Astrocyte (in vitro differentiated cells and primary cell): ENCODE results near the gene SORBS2. TPM values are rescaled to one million over a fixed set of nuclear protein-coding genes. Genes with fewer than 3 reads are reported as not detected.

ENCODE experiments used
- DNase-seq: peaks from one replicate; pipeline ENCODE4 v3.0.0-alpha.2; 2010; ENCODE audit warnings: low read depth
- FAIRE-seq: peaks from 2 replicates; lab custom pipeline; 2011; peaks lifted over from hg19 to GRCh38; lab: Jason Lieb, UNC
- H2AFZ ChIP-seq: 2 replicates; pipeline ENCODE4 v1.6.0; 2012; ENCODE audit warnings: low read depth, low read length, inconsistent platforms
- H3K27ac ChIP-seq: 2 replicates; pipeline ENCODE4 v1.5.1; 2011; ENCODE audit warnings: low read depth, low read length, inconsistent platforms
- H3K27me3 ChIP-seq: 2 replicates; pipeline ENCODE4 v1.6.0; 2011; ENCODE audit warnings: low read length, inconsistent platforms; ENCODE audit not compliant: insufficient read depth
- H3K36me3 ChIP-seq: 2 replicates; pipeline ENCODE4 v1.5.1; 2011; ENCODE audit warnings: low read length, inconsistent platforms; ENCODE audit not compliant: insufficient read depth
- H3K4me1 ChIP-seq: 2 replicates; pipeline ENCODE4 v1.5.1; 2011; ENCODE audit warnings: low read length, inconsistent platforms; ENCODE audit not compliant: insufficient read depth
- H3K4me2 ChIP-seq: 2 replicates; pipeline ENCODE4 v1.6.0; 2012; ENCODE audit warnings: low read length, inconsistent platforms
- H3K4me3 ChIP-seq: 2 replicates; pipeline ENCODE4 v1.5.1; 2011; ENCODE audit warnings: low read depth, mild to moderate bottlenecking, low read length, inconsistent platforms; ENCODE audit not compliant: insufficient read depth
- H3K79me2 ChIP-seq: 2 replicates; pipeline ENCODE4 v1.6.0; 2012; ENCODE audit warnings: mild to moderate bottlenecking, low read length, inconsistent platforms; ENCODE audit not compliant: insufficient read depth
- H3K9ac ChIP-seq: 2 replicates; pipeline ENCODE4 v1.6.0; 2012; ENCODE audit warnings: mild to moderate bottlenecking, low read length, inconsistent platforms
- H3K9me3 ChIP-seq: 2 replicates; pipeline ENCODE4 v1.5.1; 2012; ENCODE audit warnings: low read depth, mild to moderate bottlenecking, low read length, inconsistent platforms; ENCODE audit not compliant: insufficient read depth
- H4K20me1 ChIP-seq: 2 replicates; pipeline ENCODE4 v1.6.0; 2012; ENCODE audit warnings: low read length, inconsistent platforms; ENCODE audit not compliant: insufficient read depth
- H3K27ac Mint-ChIP-seq: one replicate; pipeline ENCODE4 v1.8.0; 2021; ENCODE audit warnings: mild to moderate bottlenecking, mixed read lengths; ENCODE audit not compliant: unreplicated experiment
- H3K27me3 Mint-ChIP-seq: one replicate; pipeline ENCODE4 v1.8.0; 2021; ENCODE audit warnings: low read depth, mixed read lengths; ENCODE audit not compliant: unreplicated experiment
- H3K36me3 Mint-ChIP-seq: one replicate; pipeline ENCODE4 v1.8.0; 2021; ENCODE audit warnings: low read depth, mixed read lengths; ENCODE audit not compliant: unreplicated experiment
- H3K4me1 Mint-ChIP-seq: one replicate; pipeline ENCODE4 v1.8.0; 2021; ENCODE audit warnings: low read depth, mixed read lengths; ENCODE audit not compliant: unreplicated experiment
- H3K4me3 Mint-ChIP-seq: one replicate; pipeline ENCODE4 v1.8.0; 2021; ENCODE audit warnings: mild to moderate bottlenecking, moderate library complexity, mixed read lengths; ENCODE audit not compliant: unreplicated experiment
- H3K9me3 Mint-ChIP-seq: one replicate; pipeline ENCODE4 v1.8.0; 2021; ENCODE audit warnings: mild to moderate bottlenecking, mixed read lengths; ENCODE audit not compliant: unreplicated experiment
- CTCF ChIP-seq: IDR thresholded peaks from 2 replicates; pipeline ENCODE4 v1.5.1; 2011; ENCODE audit warnings: low read depth, mild to moderate bottlenecking, inconsistent platforms, low read length, moderate library complexity; ENCODE audit not compliant: insufficient read depth
- EZH2 ChIP-seq: IDR thresholded peaks from 2 replicates; pipeline ENCODE4 v1.6.1; 2012; ENCODE audit warnings: mild to moderate bottlenecking, low read length, inconsistent platforms; ENCODE audit not compliant: insufficient read depth
- total RNA-seq: library from RNA; stranded (reverse); gene quantifications from 2 replicates; pipeline ENCODE4 v1.2.1, GENCODE V29; 2021

Gene SORBS2
- total RNA-seq, 1 donor from 2014 or later = 97.4 TPM

GRCh38 chr4:185775792-185776555, 36.0 kb downstream of the SORBS2 start:
- Mint-ChIP-seq H3K27ac (peak overlapping the region; percentile 88), H3K4me1 (peaks cover 38% of the 10 kb centered on the region), H3K27me3 (no peaks in the 10 kb centered on the region), H3K4me3 (peak overlapping the region; percentile 92), H3K9me3 (no peaks in the 10 kb centered on the region), H3K36me3 (no peaks in the 10 kb centered on the region)
- Histone ChIP-seq H3K4me1 (peaks cover 26% of the 10 kb centered on the region), H2AFZ (no peak overlapping the region), H3K4me3 (peak overlapping the region; percentile 65), H3K9ac (peak overlapping the region; percentile 89), H3K4me2 (peak overlapping the region; percentile 84), H3K79me2 (peaks cover 31% of the 10 kb centered on the region), H3K27ac (peak overlapping the region; percentile 82), H3K27me3 (no peaks in the 10 kb centered on the region), H3K36me3 (no peaks in the 10 kb centered on the region), H4K20me1 (no peaks in the 10 kb centered on the region), H3K9me3 (no peaks in the 10 kb centered on the region)
- FAIRE-seq = no peak
- no peak for DNase-seq
- TF ChIP-seq CTCF (no peak), EZH2 (no peak)

DNA sequence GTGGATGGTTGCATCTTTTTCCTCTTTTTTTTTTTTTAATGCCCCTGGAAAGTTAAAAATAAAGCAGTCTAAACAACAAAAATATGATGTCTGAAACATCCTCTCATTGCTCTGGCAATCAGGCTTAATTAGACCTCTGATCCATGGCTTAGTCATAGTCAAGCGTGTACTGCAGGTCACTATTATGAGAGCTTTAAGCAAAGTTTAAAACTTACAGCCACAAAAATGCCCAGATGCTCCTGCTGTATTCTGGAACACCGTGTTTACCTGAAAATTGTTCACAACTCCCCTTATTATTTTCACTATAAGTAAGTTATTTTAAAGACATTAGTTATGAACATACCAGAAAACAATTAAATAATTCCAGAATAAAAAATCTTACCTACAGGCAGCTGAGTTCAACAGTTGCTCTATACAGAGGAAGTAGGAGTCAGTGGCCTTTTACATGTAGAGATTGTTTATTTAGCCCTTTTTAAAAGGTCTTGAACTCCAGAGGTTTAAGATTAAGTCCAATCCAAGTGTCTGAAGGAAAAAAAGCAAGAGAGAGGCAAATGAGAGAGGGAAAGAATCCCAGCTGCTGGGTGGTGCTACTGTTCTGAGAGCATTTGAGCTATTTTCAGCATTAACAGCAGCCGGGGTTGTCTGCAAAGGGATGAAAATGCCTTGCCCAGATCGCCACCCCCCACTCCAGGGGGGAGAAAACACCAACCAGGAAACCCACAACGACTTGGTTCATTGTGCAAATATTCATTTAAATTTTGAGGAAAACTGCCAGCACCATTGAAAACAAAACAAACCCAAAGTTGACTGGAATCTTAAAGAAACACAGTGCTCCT, 36.9 kb downstream of the SORBS2 start:
- Mint-ChIP-seq H3K4me1 (peaks cover 33% of the 10 kb centered on the region), H3K36me3 (peaks cover 1% of the 10 kb centered on the region), H3K27me3 (no peaks in the 10 kb centered on the region), H3K9me3 (no peaks in the 10 kb centered on the region), H3K27ac (peak overlapping the region; percentile 88), H3K4me3 (peak overlapping the region; percentile 92)
- H3K36me3 ChIP-seq = no peaks in the 10 kb centered on the region
- FAIRE-seq (peak; percentile 32), DNase-seq (peak; percentile 89)
- no peaks in the 10 kb centered on the region for H3K9me3 ChIP-seq
- H3K27ac ChIP-seq = peak overlapping the region; percentile 82
- no peaks in the 10 kb centered on the region for H4K20me1 ChIP-seq
- peak overlapping the region; percentile 84 for H3K4me2 ChIP-seq
- H3K27me3 ChIP-seq = no peaks in the 10 kb centered on the region
- no peak overlapping the region for H2AFZ ChIP-seq
- peaks cover 37% of the 10 kb centered on the region for H3K79me2 ChIP-seq
- peak overlapping the region; percentile 89 for H3K9ac ChIP-seq
- H3K4me3 ChIP-seq = peak overlapping the region; percentile 65
- peaks cover 26% of the 10 kb centered on the region for H3K4me1 ChIP-seq
- TF ChIP-seq CTCF (no peak), EZH2 (no peak)
